T-helper 2 cell treated with Interferon-gamma antibody and Interleukin-4, amounts not matched to agents 5 μg/mL and 100 μg/mL, for 36 hours (primary cell): ENCODE results near the gene NLK.

Source experiments
- DNase-seq: peaks from one replicate; pipeline ENCODE4 v3.0.0; 2021; ENCODE audit warnings: low spot score
- H3K27ac Mint-ChIP-seq: one replicate; pipeline ENCODE4 v1.8.0; 2021; ENCODE audit warnings: mild to moderate bottlenecking, mixed read lengths
- H3K27me3 Mint-ChIP-seq: one replicate; pipeline ENCODE4 v1.8.0; 2021; ENCODE audit warnings: low read depth, mixed read lengths
- H3K36me3 Mint-ChIP-seq: one replicate; pipeline ENCODE4 v1.8.0; 2021; ENCODE audit warnings: low read depth, mixed read lengths
- H3K4me1 Mint-ChIP-seq: one replicate; pipeline ENCODE4 v1.8.0; 2021; ENCODE audit warnings: low read depth, mixed read lengths
- H3K4me3 Mint-ChIP-seq: one replicate; pipeline ENCODE4 v1.8.0; 2022; ENCODE audit warnings: mild to moderate bottlenecking, moderate library complexity, mixed read lengths
- H3K9me3 Mint-ChIP-seq: one replicate; pipeline ENCODE4 v1.8.0; 2021; ENCODE audit warnings: mixed read lengths

The NLK gene

DNA sequence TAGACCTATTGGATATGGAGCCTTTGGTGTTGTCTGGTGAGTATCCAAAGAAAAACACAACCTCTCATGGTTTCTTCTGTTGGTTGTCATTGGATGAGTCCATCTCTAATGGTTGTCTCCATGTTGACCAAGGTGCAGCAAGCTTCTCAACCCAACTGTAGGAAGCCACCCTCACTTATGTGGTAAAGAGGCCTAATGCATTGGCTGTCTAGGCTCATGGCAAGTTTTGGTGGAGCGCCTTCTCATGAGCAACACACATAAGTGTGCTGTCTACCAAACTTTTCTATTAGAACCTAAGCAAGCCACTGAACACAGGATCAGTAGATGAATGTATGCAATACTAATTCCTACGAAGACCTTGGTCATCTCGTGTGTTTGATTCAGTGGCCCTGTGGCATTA is 819 bp downstream of the NLK start:
- DNase-seq = no peak
- no peaks in the 10 kb centered on the region for H3K9me3 Mint-ChIP-seq
- H3K27ac Mint-ChIP-seq = no peak overlapping the region
- H3K4me3 Mint-ChIP-seq = peak overlapping the region; percentile 83
- H3K36me3 Mint-ChIP-seq = peaks cover 19% of the 10 kb centered on the region
- peaks cover 7% of the 10 kb centered on the region for H3K27me3 Mint-ChIP-seq
- peaks cover 58% of the 10 kb centered on the region for H3K4me1 Mint-ChIP-seq

DNA sequence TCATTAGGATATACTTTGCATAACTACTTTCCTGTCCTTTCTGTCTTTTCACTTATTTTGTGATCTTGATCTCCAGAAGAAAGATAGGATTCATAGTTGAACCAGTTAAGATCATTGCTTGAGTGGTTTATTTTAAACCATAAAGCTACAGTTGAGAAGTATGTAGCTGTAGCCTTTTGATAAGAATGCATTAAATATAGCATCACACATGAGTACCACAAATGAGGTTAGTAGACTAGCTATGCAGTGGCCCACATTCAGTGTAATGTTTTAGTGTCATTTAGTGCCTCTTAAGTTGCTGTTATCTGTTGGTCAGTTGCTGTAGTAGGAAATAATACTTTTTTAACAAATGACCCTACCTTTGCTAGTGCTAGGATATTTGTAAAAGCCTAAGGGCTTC is 1.3 kb downstream of the NLK start:
- no peak for DNase-seq
- Mint-ChIP-seq H3K27me3 (peaks cover 6% of the 10 kb centered on the region), H3K9me3 (no peaks in the 10 kb centered on the region), H3K27ac (no peak overlapping the region), H3K4me3 (peak overlapping the region; percentile 83), H3K4me1 (peaks cover 60% of the 10 kb centered on the region), H3K36me3 (peaks cover 19% of the 10 kb centered on the region)

GRCh38 chr17:28045304-28045703 is 2.8 kb downstream of the NLK start:
- Mint-ChIP-seq H3K9me3 (no peaks in the 10 kb centered on the region), H3K4me1 (peaks cover 58% of the 10 kb centered on the region), H3K4me3 (peak overlapping the region; percentile 34), H3K27ac (no peak overlapping the region), H3K36me3 (peaks cover 23% of the 10 kb centered on the region), H3K27me3 (no peaks in the 10 kb centered on the region)
- no peak for DNase-seq

DNA sequence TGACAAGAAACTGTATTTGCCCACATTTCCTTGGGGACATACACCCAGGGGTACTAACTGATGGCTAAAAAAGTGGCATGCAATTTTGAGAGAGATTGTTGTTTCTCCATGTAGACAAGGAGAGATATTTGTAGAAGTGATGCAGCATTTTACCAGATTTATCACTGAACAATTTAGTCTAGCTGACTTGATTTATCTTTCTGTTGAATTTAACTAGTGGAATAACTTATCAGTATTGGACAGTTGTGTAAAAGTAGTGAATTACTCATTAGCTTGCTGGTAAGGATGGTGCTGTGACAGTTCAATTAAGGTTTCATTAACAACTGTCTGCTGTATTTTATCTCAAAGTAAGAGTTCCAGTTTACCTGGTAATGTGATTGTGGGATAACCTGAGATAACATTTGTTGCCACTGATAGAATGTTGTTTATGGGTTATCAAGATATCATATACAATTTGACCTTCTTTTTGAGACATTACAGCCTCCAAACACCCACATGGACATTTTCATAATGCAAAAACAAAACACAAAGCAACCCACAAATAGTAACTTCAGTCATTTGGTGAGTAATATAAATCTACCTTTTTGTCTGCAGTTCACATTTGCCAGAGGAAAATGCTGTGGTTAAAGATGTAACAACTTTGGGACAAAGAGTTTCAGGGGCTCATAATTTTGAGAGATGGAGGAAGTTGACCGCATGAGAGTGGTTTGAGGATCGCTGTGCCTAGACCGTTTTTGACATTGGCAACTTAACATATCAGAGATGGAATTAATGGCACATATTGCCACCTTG is 3.8 kb downstream of the NLK start:
- H3K36me3 Mint-ChIP-seq = peaks cover 23% of the 10 kb centered on the region
- no peaks in the 10 kb centered on the region for H3K27me3 Mint-ChIP-seq
- no peak overlapping the region for H3K27ac Mint-ChIP-seq
- no peaks in the 10 kb centered on the region for H3K9me3 Mint-ChIP-seq
- peaks cover 57% of the 10 kb centered on the region for H3K4me1 Mint-ChIP-seq
- peak; percentile 22 for DNase-seq
- peak overlapping the region; percentile 27 for H3K4me3 Mint-ChIP-seq

DNA sequence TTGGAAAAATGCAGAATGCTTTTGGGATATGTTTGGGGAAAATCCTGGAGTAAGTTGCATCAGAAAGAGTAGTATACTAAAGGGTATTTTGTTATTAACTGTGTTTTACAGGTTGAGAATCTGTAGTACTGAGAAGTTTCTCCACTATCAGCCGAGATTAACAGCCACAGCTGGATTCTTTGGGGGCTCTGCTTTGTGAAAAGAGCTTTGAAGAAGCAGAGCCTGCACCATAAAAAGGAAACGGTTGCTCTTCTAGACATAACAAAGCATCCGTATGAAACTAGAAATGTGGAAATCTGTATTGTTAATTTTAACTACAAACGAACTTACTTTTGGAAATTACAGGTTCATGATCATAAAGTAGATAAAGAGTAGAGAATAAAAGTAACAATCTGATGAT is 5.3 kb downstream of the NLK start:
- H3K27ac Mint-ChIP-seq = no peak overlapping the region
- H3K4me1 Mint-ChIP-seq = peaks cover 52% of the 10 kb centered on the region
- H3K4me3 Mint-ChIP-seq = peak overlapping the region; percentile 4
- no peaks in the 10 kb centered on the region for H3K9me3 Mint-ChIP-seq
- H3K27me3 Mint-ChIP-seq = no peaks in the 10 kb centered on the region
- peaks cover 23% of the 10 kb centered on the region for H3K36me3 Mint-ChIP-seq
- no peak for DNase-seq

GRCh38 chr17:28049071-28049470 is 6.6 kb downstream of the NLK start:
- no peak overlapping the region for H3K27ac Mint-ChIP-seq
- no peak for DNase-seq
- H3K27me3 Mint-ChIP-seq = no peaks in the 10 kb centered on the region
- H3K36me3 Mint-ChIP-seq = peaks cover 18% of the 10 kb centered on the region
- no peaks in the 10 kb centered on the region for H3K9me3 Mint-ChIP-seq
- no peak overlapping the region for H3K4me3 Mint-ChIP-seq
- H3K4me1 Mint-ChIP-seq = peaks cover 48% of the 10 kb centered on the region

GRCh38 chr17:28053044-28053670 is 10.7 kb downstream of the NLK start:
- no peak overlapping the region for H3K27ac Mint-ChIP-seq
- H3K4me3 Mint-ChIP-seq = no peak overlapping the region
- H3K9me3 Mint-ChIP-seq = no peaks in the 10 kb centered on the region
- no peak for DNase-seq
- H3K36me3 Mint-ChIP-seq = peaks cover 6% of the 10 kb centered on the region
- H3K4me1 Mint-ChIP-seq = peaks cover 33% of the 10 kb centered on the region
- H3K27me3 Mint-ChIP-seq = no peaks in the 10 kb centered on the region

- peaks cover 6% of the 10 kb centered on the region for H3K36me3 Mint-ChIP-seq
- H3K9me3 Mint-ChIP-seq = no peaks in the 10 kb centered on the region
- H3K27ac Mint-ChIP-seq = no peak overlapping the region
- no peak for DNase-seq
- no peaks in the 10 kb centered on the region for H3K27me3 Mint-ChIP-seq
- H3K4me1 Mint-ChIP-seq = peaks cover 34% of the 10 kb centered on the region
- H3K4me3 Mint-ChIP-seq = no peak overlapping the region
These were observed 11.2 kb downstream of the NLK start for GRCh38 chr17:28053725-28054124.

DNA sequence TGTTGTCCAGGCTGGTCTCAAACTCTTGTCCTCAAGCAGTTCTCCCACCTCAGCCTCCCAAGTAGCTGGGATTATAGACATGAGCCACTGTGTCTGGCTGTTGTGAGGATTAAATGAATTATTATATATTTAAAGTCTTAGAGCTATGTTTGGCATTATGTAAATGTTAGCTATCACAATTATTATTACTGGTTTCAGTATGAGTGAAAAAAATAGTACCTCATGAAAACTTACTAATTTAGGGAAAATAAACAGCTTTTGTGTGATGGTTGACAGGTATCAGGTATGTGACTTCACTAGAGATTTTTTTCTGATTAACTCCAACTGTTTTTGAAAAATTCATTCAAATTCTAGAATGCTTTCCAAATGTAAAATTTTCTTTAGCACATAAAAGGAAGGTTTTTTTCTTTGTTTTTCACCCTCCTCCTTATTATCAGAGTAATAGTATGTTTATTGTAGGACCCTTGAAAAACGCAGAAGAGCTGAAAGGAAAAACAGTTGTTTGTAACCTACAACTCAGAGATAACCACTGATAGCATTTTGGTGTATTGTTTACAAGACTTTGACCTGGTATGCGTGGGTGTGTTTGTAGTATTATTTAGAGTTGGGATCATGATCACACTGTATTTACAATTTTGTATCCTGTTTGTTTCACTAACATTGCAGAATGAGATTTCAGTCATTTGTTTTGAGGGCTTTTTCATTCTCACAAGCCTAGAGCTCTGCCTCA is 13.2 kb downstream of the NLK start:
- no peaks in the 10 kb centered on the region for H3K27me3 Mint-ChIP-seq
- DNase-seq = no peak
- no peaks in the 10 kb centered on the region for H3K9me3 Mint-ChIP-seq
- no peak overlapping the region for H3K27ac Mint-ChIP-seq
- H3K4me1 Mint-ChIP-seq = peaks cover 28% of the 10 kb centered on the region
- no peak overlapping the region for H3K4me3 Mint-ChIP-seq
- H3K36me3 Mint-ChIP-seq = peaks cover 3% of the 10 kb centered on the region

DNA sequence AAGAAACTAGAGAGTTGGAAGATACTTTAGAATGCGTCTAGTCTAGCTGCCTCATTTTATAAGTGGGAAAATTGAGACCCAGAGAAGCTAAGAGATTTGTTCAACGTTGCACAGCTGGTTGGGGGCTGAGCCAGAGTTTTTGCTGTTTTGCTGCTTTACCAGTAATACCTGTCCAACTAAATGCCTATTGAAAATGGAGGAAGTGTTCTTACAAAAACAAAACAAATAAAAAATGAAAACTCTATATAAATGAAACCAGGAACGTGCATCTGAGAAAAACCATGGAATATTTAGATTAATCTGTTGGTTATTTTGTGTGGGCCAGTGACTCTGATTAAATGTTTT is 13.8 kb downstream of the NLK start:
- peaks cover 3% of the 10 kb centered on the region for H3K36me3 Mint-ChIP-seq
- no peaks in the 10 kb centered on the region for H3K9me3 Mint-ChIP-seq
- peaks cover 28% of the 10 kb centered on the region for H3K4me1 Mint-ChIP-seq
- no peak for DNase-seq
- no peak overlapping the region for H3K4me3 Mint-ChIP-seq
- H3K27ac Mint-ChIP-seq = no peak overlapping the region
- no peaks in the 10 kb centered on the region for H3K27me3 Mint-ChIP-seq

GRCh38 chr17:28057731-28058246 is 15.3 kb downstream of the NLK start:
- peaks cover 27% of the 10 kb centered on the region for H3K4me1 Mint-ChIP-seq
- H3K27ac Mint-ChIP-seq = peak overlapping the region; percentile 78
- H3K27me3 Mint-ChIP-seq = no peaks in the 10 kb centered on the region
- no peak for DNase-seq
- peak overlapping the region; percentile 46 for H3K4me3 Mint-ChIP-seq
- H3K36me3 Mint-ChIP-seq = peaks cover 3% of the 10 kb centered on the region
- no peaks in the 10 kb centered on the region for H3K9me3 Mint-ChIP-seq

DNA sequence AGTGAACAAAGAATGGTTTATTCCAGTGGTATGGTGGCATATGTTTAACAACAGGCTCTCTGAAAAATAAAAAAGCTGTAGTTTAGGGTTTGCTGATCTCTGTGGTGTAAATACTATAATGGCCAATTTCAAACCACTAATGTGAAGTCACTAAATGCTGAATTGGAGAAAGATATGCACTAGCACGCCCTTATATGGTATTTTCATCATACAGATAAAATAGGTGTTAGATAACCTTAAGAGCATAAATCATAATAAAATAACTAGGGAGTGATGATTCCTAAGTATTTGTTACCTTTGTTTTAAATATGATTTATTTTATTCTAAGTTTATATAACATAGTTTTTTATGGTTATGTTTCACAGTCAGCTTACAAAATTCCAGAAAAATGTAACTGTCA is 17.2 kb downstream of the NLK start:
- Mint-ChIP-seq H3K4me3 (no peak overlapping the region), H3K27ac (no peak overlapping the region), H3K36me3 (peaks cover 3% of the 10 kb centered on the region), H3K9me3 (no peaks in the 10 kb centered on the region), H3K27me3 (no peaks in the 10 kb centered on the region), H3K4me1 (peaks cover 27% of the 10 kb centered on the region)
- DNase-seq = no peak

DNA sequence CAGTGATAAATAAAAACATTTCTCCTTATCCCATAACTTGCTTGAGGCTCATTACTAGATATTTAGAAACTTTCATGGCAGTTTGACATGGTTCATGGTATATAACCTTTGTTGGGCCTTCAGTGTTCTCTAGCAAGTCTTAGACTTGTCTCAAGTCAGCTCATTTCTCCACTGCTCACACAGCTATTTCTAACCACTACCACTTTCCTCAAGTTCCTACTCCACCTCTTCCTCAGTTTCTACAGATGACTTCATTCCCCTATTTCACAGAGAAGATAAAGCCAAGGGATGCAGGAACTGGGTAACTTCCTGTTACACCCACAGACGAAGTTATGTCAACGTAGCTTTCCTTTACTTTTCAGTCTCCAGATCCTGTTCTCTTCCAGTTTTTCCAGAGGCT is 23.2 kb downstream of the NLK start:
- Mint-ChIP-seq H3K4me1 (peaks cover 18% of the 10 kb centered on the region), H3K9me3 (peaks cover 4% of the 10 kb centered on the region), H3K27me3 (no peaks in the 10 kb centered on the region), H3K4me3 (no peak overlapping the region), H3K27ac (no peak overlapping the region), H3K36me3 (peaks cover 5% of the 10 kb centered on the region)
- no peak for DNase-seq

GRCh38 chr17:28069061-28069460 is 26.6 kb downstream of the NLK start:
- no peak for DNase-seq
- Mint-ChIP-seq H3K4me1 (peaks cover 25% of the 10 kb centered on the region), H3K27me3 (no peaks in the 10 kb centered on the region), H3K4me3 (no peak overlapping the region), H3K27ac (no peak overlapping the region), H3K36me3 (peaks cover 23% of the 10 kb centered on the region), H3K9me3 (peaks cover 25% of the 10 kb centered on the region)
